Stimulated activated CD8-positive, alpha-beta memory T cell treated with anti-CD3 and anti-CD28 coated beads, Interleukin-15, amount 100 ng/mL, for 48 hours (primary cell): ENCODE results near the gene SWT1.

ENCODE experiments used
- DNase-seq, 2 donors: peaks; one replicate each; pipeline ENCODE4 v3.0.0-alpha.2; 2020; ENCODE audit warnings: low read depth in 2 of 2

SWT1 gene, protein sequence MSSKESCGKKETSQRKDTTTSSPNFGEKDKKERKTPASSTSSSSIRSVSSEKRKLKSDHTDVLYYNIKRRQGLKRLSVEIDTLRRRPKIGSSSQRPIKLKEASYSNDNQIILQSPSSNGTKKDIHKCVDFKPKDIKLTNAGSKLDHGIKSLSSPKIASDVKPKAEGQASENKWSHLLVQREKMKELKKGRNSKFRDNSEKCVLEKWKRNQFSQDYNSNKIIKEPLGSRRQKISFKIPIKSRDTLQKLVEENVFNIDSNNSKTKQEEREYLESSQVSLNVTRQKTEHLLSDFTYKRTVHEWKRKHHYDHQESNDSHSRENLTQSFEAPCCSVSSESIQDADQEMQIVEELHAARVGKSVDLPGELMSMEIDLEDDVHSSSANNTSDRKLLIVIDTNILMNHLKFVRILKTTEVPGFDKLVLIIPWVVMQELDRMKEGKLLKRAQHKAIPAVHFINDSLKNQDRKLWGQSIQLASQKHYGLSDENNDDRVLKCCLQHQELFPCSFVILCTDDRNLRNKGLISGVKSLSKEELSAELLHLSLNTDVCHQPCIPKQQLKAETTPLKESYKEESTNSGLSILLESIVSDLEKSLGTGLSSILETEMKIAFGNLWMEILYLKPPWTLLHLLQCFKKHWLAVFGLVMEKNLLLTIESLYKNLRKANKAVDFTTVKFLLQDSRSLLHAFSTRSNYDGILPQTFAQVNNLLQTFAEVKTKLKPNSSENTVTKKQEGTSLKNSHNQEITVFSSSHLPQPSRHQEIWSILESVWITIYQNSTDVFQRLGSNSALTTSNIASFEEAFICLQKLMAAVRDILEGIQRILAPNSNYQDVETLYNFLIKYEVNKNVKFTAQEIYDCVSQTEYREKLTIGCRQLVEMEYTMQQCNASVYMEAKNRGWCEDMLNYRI

DNA sequence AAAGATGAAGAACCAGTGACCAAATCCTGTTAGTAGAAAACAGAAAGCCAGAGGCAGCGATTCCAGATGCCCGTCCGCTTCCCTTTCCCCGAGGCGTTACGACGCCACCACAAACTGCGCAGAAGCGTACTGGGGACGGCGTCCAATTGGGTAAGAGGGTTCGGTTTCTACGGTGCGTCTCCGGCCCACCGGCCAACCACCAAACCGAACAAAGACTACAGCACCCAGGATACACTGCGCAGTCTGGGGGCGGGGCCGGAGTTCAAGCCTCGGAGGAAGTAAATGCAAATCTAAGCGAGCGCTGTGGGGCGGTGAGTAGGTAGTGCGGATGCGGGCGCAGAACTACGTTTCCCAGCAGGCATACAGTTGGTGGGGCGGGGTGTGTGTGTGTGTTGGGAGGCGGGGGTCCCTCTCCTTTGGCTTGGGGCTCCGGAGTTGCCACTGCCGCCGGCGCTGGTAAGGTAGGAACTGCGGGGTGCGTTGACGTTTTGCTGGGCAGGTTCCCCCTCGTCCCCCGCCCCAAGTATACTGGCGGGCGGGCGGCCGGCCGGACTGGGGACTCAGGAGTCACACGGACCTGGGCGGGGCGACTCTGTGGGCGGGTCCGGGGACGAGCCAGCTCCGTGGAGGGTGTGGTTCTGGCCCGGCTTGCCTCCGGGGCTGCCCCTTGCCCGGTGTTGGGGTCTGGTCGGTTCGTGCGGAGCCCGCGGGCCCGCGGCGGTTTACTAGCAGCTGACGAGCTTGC lies at the start of gene SWT1, which contains the start of gene TRMT1L:
Gene SWT1, plus strand, starts transcription at position 314 of the 745 bp plus-strand sequence. CDS start 3,675 bp downstream, outside the sequence.
Gene TRMT1L, minus strand, starts transcription at position 100 of the 745 bp plus-strand sequence. CDS start 241 bp downstream, outside the sequence.
- DNase-seq: peak; percentile 97 to 98

DNA sequence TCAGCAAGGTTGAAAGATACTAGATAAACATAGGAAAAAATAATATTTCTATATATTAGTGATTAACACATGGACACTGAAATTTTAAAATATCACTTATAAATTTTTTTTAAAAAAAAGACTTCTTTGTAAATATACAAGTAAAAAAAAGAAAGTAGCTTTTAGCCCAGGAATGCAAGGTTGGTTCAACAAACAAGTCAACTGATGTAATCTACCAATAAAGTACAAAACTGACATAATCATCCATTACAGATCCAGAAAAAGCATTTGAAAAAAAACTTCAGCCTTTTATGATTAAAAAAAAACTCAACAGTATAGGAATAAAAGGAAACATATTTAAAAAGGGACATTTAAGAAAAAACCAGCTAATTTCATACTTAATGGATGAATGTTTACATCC lies 48.6 kb upstream of the SWT1 start:
- DNase-seq: no peak

DNA sequence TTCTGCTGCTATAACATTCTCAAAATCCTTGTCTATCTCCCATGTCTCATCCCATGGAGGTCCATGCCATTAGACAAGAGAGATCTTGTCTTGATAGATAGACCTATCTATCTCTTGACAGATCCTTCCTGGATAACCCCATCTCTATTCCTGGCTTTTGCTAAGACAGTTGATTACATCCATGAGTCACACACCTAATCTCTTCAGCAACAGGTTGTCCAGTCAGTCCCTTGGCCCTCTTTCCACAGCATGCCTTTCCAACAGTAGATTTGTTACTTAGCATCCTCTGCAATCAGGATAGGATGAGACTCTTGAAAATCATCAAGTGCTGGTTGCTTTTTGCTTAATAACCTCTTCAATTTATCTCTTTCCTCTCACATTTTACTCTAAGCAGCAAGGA lies 46.8 kb upstream of the SWT1 start:
- no peak for DNase-seq

DNA sequence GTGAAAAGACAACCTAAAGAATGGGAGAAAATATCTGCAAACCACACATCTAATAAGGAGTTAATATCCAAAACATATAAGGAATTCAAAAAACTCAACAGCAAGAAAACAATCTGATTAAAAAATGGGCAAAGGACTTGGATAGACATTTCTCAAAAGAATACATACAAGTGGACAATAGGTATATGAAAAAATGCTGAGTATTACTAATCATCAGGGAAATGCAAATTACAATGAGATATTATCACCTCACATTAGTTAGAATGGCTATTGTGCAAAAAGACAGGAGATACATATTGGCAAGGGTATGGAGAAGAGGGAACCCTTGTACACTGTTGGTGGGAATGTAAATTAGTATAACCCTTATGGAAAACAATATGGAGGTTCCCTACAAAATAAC lies 45.1 kb upstream of the SWT1 start:
- DNase-seq: no peak

DNA sequence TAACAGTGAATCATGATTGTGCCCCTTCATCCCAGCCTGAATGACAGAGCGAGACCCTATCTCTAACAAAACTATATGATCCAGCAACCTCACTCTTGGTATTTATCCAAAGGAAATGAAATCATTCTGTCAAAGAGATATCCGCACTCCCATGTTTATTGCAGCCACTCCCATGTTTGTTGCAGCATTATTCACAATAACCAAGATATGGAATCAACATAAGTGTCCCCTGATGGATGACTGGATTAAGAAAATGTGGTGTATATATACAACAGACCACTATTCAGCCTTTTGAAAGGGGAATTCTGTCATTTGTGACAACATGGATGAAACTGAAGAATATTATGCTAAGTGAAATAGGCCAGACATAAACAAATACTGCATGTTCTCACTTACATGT lies 44.6 kb upstream of the SWT1 start:
- no peak for DNase-seq

DNA sequence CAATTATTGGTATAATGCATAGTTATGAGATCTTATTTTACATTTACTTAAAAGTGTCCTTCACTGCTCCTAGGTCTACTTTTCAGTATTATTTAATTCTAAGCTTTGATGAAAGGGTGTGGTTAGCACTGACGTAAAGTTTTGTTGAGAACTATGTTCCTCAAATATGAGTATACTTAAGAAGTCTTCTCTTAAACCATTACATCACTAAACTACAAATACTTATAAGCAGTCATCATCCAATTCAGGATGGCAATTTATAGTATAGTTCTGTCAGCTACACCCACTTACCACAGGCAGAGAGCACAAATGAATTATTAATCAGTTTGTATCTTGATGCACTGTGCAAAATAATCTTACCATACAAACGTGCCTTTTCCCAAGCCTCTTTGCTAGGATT lies 27.3 kb upstream of the SWT1 start:
- no peak for DNase-seq

DNA sequence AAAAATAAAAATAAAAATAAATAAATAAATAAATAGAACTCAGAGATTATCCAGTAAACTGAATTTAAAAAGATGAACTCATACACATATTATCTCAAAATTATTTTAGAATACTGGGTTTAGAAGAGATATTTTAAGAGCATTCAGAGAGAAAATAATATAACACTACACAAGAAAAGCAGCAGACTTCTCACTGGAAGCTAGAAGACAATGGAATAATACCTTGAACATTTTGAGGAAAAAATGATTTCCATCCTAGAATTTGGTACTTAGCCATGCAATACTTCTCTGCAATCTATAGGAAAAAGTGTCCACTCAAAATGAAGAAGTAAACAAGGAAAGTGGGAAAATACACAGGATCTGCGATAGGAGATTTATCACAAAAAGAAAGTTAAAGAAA lies 24.4 kb upstream of the SWT1 start:
- no peak for DNase-seq

DNA sequence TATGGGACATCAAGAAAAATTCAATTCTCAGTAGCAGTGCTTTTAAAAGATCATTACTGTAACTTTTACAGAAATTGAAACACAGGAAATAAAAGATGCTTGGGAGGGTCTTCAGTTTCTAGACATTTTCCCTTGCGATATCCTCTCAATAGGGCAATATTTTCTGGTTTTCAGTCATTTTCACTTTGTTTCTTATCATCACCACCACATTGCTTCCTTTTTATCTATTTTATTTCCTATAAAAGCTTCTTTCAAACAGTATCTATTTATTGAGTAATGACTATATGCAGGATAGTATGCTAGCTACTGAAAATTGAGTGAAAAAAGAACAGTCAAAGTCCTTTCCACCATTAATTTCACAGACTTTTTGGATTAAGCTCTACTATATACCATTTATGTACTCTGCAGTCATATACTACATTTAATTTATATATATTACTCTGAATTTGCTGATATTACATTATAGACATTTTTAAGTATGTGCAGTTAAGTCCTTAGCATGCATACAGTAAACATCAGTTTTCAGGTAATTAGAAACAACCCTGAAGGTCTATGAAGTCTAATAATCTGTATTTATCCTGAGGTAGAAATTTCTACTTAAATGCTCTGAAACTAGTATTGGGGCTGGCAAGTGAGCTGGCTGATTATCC lies 18.9 kb upstream of the SWT1 start:
- DNase-seq: no peak

DNA sequence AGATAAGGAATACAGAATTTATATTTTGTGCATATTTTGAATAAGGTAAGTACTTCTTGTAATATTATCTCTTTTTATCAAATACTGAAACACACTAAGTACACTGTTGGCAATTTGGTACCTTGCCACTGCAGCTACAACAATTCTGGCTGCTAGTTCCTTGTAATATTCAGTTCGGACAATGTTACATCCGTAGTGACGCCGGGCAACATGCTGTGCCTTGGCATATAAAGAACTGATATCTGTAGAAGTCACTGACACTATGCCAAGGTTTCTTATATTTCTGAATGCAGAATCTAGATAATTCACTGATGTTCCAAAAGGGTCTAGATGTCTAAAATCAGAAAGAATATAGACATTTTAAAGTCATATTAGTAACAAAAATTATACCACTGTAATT lies 17.7 kb upstream of the SWT1 start:
- DNase-seq: no peak

DNA sequence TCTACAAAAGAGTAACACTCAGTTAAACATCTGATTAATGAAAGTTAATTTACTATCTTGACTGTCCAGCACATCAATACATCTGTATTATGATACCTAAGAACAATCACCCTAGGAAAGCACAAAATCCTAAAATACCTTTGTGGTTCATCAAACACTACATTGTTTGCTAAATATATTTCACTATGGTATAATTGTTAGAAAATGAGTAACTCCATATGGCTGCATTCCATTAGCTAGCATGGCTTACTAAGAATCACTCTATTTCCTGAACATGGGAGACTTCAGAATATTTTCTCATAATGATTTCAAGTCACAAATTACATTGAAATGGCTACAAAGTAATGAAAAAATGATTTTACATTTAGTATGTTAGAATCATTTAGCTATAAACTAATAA lies 12.7 kb upstream of the SWT1 start:
- DNase-seq: no peak

DNA sequence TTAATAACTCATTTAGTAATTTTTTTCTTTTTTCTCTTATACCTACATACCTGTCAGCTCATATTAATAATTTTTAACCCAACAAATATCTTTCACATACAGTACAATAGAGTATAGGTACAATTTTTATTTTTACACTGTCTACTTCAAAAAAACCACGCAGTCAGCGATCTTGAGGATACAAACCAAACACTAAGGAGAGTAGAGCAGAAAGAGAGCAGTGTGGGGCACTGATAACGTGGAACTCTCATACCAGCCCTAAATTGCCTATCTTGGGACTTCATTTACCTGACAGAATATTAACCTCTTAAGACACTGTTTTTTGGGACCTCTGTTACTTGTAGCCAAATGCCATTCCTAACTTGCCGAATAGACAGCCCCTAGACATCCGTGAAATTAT lies 5.8 kb upstream of the SWT1 start:
- no peak for DNase-seq

DNA sequence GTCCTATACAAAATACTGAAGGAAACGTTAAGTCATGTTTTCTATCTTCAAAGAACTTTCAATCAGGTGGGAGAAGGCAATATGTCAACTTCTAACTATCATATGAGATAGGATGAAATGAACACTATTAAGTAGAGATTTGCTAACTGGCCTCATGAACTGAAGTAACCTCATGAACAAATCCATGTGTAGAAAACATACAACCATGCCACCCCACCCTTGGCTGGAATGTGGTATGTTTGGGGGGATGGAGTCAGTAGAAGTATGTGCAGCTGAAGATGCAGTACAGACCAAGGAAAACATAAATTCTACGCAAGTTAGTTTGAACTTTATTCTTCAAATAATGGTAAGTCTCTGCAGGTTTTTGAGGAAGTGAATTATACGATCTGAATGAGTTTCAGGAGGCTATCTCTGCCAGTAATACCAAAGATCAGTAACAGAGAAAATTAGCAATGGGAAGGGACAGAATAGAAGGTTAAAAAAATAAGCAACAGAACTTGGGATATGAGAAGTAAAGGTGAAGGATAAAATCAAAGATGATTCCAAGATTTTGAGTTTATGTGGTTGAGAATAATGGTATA lies 4.7 kb upstream of the SWT1 start:
- DNase-seq: no peak

DNA sequence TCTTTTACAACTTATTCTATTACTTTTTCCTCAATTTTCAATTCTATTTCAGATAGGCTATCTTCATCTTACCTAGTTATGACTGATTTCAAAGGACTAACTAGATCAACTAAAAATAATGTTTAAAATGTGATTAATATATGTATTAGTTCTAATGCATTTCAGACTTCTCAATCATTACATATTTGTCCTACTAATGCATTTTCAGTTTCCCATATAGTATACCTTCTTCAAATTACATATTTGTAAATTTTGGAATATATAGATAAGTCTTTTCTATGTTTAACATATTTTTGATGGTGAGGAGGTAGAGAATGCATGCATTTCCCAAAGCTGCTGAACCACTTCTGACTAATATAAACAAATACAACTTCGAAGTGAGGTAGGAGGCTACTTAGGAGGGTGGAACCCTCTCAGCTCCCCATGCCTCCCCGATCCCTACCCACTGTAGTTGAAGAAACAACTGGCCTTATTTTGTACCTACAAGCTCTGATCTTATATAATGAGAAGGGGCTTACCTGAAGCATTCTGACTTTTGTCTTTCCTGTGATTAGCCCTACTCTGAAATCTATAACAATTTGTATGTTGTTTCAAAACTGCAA lies 2.0 kb upstream of the SWT1 start:
- no peak for DNase-seq

DNA sequence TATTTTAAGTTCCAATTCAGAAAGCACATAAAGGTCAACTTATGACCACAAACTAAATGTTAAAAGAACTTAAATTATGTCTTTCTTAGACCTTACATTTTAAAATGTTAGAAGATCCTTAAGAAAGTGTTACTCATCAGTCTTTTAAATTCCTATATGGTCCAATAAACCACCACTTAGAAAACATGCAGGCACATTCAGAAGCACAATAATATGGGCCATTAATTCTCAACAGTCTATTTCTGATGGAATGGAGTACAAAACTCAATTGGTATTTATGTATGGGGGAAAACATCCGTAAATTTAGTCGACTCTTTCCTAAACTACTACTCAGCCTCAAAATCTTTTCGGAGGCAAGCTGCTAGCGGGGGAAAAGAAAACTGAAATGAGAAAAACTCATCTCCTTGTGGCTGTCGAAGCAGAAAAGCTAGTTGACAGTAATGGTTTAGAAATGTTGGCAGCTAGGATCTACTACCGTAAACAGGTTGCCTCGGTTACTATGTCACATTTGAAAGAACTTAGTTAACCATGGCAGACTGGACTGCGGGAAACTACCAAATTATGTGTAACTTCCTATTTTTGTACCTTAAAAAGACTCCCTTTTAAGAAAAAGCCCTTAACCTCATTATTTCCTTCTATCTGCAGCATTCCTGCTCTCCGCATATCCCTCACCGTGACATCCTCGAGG lies 1.2 kb upstream of the SWT1 start:
- DNase-seq: no peak

DNA sequence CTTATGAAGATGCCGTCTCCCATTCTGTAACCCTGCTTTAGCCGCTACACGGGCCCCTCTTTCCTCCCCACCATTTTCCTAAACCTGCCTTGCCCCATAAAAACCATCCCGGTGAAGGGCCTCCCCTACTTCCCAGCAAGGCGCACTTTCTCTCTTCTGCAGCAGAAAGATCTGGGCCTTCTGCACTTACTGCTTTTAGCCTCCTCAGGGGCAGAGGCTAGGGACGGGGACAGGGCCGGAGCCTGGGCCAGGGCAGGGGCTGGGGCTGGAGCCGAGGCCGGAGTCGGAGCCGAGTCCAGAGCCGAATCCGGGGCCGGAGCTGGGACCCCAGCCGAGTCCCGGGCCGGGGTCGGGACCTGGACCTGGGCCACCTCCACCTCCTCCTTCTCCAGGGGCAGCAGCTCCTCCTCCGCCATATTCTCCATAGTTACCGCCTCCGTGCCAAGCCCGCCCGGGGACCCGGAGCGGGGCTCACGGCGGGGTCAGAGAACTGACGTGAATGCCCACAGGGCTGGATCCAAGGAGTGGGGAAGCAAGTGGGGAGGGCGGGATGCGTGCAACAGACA lies 596 bp upstream of the SWT1 start:
- DNase-seq: no peak

DNA sequence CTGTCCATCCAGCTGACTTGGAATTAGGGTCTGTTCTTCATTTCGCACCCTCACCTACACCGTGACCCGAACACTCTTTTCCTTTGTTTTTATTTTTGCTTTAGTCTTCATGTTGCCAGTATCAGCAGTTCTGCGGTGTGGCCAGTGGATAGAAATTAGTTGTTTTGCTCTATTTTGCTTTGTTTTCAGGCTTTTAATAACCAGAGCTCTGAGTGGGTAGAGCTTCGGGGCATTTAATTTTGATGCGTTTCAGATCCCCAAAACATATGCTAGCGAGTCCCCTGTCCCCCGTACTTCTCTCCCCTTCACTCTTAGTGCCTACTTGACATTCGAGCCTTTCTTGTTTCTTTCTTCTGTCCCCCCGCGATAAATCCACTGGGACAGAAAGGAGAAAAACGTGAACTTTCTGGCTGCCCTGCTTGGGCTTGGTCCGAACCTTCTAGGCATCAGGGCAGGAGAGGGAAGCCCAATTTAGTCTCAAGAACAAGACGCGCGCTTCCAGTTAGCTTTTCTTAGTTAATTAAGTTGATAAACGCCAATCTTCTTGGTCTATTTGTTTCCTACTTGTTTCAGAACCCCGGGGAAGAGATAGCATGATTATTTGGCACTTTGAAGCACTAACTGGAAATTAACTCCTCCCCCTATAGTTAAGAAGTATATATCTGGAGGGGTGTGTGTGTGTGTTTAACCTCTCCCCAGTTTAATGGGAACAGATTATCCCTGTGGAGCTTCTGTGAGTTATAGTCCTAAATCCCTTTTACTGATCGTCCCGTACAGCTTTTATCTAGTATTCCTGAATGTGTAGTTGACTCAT lies 839 bp downstream of the SWT1 start:
- no peak for DNase-seq

DNA sequence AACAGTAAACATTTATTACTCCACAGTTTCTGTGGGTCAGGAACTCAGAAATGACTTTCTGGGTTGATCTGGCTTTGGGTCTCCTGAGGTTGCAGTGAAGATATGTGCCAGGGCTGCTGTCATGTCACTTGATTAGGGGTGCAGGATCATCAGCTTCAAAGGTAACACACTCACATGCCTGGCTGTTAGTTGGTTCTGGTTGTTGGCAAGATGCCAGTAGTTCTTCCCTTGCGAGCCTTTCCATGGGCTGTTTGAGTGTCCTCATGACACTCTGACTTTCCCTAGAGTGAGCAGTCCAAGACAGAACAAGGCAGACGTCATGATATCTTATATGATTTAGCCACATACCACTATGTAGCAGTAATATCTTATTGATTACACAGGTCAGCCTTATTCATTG lies 1.8 kb downstream of the SWT1 start:
- no peak for DNase-seq

DNA sequence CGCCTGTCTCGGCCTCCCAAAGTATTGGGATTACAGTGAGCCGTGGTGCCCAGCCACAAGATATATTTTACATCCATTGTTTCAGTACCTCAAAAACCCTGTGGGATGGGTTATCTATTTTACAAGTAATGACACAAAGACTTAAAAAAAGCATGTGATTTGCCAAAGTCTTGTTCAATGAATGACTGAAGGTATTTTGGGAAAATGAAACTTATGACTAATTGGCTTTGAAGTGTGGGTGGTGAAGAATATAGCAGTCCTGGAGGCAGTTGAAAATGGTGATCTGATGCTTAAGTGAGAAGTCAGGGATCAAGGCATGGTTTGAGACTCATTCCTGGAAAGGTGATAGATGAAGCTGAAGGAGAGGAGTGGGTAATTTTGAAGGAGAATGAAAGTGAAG lies 3.0 kb downstream of the SWT1 start:
- no peak for DNase-seq

DNA sequence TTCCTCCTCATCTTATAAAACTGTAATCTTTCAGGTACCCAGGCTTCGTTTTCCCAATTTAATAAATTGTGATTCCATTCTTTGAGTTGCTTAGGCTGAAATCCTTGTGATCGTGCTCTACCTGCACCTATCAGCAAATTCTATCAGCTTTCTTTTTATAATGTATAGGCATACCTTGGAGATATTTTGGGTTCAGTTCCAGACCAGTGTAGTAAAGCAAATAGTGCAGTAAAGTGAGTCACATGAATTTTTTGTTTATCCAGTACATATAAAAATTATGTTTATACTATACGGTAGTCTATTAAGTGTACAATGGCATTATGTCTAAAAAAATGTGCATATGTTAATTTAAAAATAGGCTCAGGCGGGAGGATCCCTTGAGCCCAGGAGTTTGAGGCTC lies 5.5 kb downstream of the SWT1 start:
- no peak for DNase-seq
